NCI-H2171 (cell line): ENCODE measurements around the gene MLEC.
"Not testable (repeated sequence)": the region's sequence is repeated elsewhere in the genome, so short reads cannot be mapped to it uniquely, and the experiment has no call there.

ENCODE experiments used
- DNase-seq: peaks from one replicate; lab custom pipeline; 2025; lab: John Stamatoyannopoulos, UW

Gene MLEC

DNA sequence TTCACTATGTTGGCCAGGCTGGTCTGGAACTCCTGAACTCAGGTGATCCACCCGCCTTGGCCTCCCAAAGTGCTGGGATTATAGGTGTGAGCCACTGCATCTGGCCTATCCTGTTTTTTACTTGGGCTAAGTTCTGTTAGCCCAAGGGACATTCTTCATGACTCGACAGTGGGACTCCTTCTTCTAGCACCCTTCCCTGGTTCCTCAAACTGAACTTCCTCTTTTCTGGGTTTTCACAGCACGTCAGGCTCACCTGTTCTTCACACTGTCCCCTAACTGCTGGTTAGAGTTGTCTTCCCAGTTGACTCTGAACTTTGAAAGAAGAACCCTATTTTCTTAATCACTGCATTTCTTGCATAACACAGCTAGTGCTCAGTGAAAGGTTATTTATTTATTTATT lies 24.1 kb upstream of the MLEC start:
- no peak for DNase-seq

GRCh38 chr12:120663741-120664140 lies 23.2 kb upstream of the MLEC start:
- DNase-seq = no peak

DNA sequence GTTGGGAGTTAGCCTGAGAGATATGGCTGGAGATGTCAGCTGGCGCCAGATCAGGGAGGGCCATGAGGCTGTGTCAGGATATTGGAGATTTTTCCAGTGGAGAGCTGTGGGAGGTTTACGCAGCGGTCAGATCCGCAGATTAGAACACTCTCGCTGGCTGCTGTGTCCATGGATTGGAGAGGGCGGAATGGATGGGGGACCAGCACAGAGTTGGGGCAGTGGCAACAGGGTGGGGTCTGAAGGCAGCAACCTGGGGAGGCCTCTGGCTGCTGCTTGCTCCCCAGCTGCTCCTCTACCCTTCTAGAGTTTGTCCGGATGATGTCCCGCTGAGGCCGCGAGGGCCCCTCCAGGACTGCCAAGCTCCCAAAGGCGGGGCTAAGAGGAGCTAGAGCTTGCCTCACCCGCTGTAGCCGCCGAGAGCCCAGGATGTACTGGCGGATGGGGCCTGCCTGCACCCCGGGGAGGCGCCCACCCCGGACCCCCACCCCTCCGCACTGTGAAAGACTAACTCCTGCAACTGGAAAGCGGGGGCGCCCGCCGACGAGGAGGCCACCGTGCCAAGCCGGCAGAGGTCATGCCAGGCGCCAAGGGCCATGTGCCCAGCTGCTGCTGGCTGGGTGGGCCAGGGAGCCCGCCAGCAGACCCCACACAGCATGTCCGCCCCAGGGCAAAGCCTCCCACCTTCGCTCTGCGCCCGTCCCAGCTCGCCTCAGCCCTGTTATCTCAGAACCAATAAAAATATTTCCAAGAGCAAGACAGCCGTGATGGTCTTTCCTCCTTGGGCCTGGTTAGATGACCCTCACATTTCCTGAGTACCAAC lies 20.2 kb upstream of the MLEC start:
- DNase-seq = no peak

DNA sequence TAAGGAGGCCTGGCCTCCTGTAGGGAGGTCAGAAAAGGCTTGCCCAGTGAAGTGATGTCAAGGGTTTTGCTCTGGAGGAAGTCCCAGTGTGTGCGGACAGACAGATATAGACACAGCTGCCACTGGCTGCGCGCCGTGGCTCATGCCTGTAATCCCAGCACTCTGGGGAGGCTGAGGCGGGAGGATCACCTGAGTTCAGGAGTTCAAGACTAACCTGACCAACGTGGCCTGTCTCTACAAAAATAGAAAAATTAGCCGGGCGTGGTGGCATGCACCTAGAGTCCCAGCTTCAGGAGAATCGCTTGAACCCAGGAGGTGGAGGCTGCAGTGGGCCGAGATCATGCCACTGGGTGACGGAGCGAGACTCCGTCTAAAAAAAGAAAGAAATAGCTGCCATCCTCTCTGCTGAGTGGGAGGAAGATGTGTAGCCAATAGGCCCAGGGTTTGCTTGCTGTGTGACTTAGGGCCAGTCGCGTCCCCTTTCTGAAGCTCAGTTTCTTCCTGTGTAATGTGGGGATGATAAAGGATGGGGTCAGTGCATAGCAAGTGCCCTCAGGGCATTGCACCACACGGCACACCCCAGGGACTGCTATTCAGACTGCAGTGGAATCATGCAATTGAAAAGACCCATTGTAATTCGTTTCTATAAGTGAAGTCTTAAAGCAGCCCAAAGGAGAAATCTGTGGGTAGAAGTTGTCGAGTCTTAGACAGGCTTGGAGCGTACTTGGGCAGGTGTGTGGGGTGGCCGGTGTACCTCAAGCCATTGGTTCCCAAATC lies 18.7 kb upstream of the MLEC start:
- no peak for DNase-seq

DNA sequence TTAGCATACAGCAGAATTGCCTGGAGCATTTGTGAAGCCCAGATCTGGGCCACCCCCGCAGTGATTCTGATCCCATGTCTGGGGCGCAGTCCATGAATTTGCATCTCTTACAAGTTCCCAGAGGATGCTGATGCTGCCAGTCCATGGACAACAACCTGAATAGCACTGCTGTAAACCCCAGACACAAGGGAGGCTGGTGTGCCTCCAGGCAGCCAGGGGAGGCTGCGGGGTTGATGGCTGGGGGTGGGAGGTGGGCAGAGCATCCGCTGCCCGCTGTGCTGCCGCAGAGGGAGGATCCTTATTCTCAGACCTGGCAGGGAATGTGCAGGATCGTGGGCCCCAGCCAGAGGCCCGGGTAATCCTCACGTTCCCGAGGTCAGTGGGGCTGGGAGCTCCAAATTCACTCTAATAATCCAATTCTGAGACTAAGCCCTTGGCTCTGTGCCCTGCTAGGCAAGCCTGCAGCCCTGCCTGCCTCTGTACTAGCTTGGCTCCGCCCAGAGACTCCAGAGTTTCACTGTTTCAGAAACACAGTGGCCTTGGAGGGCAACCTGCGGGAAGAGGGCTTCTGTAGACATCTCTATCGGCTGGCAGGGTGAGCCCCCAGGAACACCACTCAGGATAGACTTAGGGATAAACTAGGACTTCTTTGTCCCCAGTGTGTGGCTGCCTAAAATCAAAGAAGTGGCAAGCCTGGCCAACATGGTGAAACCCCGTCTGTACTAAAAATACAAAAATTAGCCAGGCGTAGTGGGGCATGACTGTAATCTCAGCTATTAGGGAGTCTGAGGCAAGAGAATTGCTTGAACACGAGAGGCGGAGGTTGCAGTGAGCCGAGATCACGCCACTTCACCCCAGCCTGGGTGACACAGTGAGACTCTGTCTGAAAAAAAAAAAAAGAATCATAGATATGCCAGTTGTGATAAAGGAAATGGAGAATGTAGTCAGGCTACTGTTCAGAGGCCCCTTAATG lies 17.8 kb upstream of the MLEC start:
- no peak for DNase-seq

DNA sequence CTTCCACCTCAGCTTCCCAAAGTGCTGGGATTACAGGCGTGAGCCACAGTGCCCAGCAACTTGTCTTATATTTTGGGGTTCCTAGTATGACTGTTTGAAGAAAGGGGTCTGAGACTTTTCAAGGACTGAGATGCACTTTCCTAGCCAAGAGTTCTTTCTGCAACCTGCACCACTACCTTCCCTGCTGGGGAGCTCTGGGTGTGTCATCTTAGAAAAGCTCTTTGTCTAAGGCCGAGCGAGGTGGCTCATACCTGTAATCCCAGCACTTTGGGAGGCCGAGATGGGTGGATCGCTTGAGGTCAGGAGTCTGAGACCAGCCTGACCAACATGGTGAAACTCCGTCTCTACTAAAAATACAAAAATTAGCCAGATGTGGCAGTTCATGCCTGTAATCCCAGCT lies 16.7 kb upstream of the MLEC start:
- not testable (repeated sequence) for DNase-seq

DNA sequence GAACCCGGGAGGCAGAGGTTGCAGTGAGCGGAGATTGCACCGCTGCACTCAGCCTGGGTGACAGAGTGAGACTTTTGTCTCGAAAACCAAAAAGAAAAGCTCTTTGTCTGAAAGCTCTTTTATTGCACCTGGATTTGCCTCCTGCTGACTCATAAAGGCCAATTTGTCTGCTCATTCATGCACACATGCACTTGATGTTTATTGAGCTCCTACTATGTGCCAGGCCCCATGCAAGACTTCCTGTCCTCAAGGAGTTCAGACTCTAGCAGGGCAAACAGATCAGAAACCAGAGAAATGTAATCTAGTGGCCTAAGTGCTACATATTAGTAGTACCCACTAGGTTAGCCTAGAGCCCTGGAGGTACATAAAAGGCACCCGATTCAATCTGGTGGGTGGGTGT lies 16.3 kb upstream of the MLEC start:
- DNase-seq = no peak

DNA sequence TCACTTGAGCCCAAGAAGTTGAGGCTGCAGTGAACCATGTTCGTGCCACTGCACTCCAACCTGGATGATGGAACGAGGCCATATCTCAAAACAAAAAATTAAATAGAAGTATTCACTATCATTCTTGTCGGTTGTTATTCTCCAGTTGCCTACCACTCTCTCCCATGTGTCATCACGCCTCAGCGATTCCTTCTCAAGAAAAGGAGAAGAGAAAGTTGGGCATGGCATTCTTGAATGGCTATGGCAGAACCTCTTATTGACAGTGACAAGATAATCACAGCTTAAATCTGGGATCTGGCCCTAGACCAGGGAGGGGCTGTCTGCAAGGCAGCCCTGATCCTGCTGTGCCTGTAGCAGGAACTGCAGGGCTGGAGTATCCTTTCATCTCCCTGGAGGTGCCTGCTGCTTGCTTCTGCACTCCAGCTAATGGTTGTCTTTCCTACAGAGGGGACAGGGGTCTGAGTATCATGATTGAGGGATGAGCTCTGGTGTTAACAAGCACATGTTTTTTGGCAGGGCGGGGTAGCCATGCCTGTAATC lies 12.8 kb upstream of the MLEC start:
- no peak for DNase-seq

- DNase-seq = no peak
These were observed 9.0 kb upstream of the MLEC start for GRCh38 chr12:120677765-120678473.

DNA sequence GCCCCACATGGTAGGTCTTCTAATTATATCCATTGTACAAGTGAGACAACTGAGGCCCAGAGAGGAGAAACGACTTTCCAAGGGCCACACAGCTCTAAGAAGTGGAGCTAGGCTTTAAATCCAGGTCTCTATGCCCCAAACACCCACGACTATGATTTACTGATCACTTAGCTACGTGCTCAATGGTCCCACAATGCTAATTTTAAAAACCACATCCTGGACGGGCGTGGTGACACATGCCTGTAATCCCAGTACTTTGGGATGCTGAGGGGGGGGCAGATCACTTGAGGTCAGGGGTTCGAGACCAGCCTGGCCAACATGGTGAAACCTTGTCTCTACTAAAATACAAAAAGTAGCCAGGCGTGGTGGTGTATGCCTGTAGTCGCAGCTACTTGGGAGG lies 8.4 kb upstream of the MLEC start:
- no peak for DNase-seq

GRCh38 chr12:120680165-120680738 lies 6.7 kb upstream of the MLEC start:
- DNase-seq = no peak

GRCh38 chr12:120684523-120684932 lies 2.4 kb upstream of the MLEC start:
- DNase-seq = no peak

GRCh38 chr12:120685522-120685921 lies 1.4 kb upstream of the MLEC start:
- DNase-seq = no peak

- DNase-seq = peak; percentile 98
These were observed 729 bp upstream of the MLEC start for GRCh38 chr12:120686151-120686689.

DNA sequence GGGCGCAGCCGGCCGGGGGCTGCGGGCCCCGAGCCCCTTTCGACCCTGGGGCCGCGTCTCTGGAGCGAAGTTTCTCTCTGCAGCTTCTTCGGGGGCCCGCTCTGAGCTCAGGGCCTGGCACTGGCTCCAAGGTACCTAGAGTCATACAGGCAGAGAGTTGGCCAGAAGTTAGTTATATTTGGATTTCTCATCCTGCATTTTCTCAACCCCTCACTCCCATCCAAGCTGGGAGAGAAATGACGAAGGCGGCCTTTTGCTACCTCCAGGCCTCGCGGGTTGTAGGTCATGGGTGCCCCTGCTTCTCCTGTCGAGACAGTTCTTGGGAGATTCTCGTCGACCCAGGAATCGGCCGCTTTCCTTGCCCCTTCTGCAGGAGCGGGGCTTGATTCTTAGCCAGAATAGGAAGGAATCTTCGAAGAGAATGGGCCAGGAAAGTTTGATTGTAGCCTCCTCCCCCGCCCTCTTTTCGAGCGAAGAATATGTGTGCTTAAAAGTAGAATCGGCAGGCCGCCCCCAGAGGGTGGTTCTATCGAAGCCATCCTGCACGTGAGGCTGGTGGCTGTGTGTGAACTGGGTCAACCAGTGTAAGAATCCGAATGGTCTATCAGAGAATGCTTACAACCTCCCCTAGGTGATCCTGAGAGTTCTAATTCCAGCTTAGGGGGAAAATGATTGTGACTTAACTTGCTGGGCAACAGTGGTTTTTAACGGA lies 785 bp downstream of the MLEC start:
- DNase-seq = no peak

DNA sequence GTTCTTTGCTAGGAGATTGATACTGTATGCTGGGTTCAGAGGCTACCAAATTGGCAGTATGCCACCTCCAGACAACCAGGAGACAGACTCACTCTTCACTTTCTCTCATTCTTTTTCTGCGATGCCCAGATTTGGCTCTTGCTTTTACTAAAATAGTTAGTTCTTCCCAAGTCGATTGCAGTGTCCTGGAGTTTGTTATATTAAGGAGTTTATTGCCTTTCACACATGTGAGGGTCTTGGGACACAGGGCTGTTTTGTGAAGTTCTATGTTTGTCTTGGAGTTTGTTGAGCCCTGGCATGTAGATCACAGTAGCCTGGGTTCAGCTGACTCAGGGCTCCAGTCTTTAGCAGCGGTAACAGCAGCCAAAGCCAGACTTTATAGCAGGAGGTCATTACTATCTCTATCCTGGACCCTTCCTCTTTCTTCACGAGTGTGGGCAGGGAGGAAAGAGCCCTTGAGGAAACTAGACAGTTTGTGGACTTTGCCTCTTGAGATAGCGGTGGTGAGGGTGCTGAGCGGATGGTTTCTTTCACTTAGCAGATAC lies 1.6 kb downstream of the MLEC start:
- DNase-seq = no peak

DNA sequence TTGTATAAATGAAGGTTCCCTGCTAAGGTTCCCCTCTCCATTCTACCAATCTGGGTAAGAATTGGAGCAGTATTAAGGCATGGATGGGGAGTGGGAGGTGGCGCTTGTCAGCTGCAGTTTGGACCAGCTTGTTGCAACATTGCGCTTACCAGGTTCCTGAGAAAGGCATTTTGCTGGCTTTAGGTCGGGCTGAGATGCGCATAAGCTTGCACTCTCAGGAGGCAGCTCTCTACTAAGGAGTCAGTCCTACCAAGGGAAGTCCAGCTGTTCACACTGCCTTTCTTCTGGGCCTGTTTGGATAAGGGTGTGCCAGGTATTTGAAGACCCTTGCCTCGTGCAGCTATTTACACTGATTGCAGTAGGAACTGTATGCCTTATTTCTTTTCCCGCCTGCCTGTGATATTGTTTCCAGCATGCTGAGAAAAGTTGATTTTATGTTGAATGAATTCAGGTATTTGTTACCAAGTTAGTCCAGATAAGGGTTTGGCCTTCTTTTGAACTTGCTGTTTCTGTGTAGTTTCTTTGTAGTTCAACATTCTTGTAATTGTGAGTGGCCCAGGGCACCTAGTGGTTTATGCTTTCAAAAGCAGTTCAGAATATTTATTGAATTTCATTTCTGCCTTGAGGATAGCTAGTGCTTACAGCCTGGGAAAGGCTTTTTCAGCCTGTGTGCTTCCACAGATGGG lies 2.6 kb downstream of the MLEC start:
- DNase-seq = no peak

DNA sequence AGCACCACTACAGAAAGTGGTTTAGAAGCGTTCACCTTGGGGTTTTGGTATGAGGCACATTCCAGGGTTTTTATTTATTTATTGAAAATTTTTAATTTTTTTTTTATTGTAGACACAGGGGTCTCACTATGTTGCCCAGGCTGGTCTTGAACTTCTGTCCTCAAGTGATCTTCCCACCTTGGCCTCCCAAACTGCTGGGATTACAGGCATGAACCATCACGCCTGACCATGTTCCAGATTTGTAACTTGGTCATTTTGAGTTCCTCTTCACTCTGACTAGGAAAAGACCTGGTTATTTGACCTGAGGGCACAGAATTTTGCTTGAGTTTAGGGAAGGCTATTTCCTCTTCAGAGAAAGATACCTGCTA lies 3.1 kb downstream of the MLEC start:
- no peak for DNase-seq

DNA sequence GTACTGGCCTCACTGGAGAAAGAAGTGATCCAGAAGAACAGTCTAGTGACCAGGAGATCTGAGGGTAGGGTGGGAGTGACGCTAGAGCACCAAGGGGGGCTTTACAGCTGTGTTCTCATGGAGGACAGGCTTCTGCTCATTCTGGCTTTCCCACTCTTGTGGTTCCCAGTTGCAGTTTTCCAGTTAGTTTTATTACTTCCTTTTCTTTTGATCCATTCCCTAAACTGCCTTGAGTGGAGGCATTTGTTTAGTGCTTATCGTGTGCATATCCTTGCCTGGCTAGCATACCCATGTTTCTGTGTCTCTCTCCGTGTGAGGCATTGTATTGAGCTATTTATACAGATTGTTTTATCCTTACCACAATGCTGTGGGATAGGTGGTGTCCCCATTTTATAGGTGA lies 4.0 kb downstream of the MLEC start:
- DNase-seq = no peak
